ENCODE data around the gene CYP3A5. TPM values are rescaled to one million over a fixed set of nuclear protein-coding genes. Genes with fewer than 3 reads are reported as not detected.
"Not testable (repeated sequence)": the region's sequence is repeated elsewhere in the genome, so short reads cannot be mapped to it uniquely, and the experiment has no call there.

CYP3A5 gene
- total RNA-seq, 2 donors from 2014 or later = 0.16 to 0.44 TPM

DNA sequence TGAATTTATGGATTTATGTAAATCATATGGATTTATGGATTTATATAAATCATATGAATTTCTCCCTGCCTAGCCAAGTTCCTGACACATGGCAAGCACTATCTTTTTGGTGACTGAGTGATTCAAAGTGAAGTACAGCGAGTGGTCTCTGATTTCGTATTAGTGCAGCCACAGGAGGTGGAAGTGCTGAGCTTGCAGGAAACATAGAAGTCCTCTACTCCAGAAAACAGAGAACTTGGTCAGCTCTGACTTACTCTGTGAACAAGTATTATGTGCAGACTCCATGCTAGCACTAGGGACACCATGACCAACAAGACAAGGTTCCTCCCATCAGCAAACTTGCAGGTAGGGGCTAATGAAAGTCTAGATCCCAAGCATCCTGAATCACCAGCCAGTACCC is 28.5 kb downstream of the CYP3A5 start:
- no peak for ATAC-seq

DNA sequence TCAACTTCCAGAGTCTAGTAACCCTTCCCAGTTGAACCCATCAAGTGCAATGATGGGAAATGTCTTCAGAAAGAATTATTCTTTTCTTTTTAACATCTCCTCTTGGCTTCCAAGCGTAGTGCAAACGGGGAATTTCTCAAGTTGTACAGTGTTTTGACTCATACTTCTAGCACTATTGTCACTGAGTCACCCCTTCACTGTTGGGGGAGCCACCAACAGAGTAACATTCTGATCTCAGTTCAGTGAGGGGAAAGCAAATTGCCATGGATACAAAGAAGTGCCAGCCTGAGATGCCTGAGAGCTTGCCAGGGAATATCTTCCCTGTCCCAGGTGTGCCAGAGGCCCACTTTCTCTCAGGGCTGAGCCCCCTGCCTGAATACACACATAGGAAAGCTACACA is 31.0 kb downstream of the CYP3A5 start:
- intact Hi-C loops (cut with DNase I) = no loop called here
- no peak for ATAC-seq
- no peak for DNase-seq

More for the DNA sequence above, 28.5 kb downstream of the CYP3A5 start:
- intact Hi-C loops (cut with DNase I) = no loop called here
- DNase-seq = no peak

DNA sequence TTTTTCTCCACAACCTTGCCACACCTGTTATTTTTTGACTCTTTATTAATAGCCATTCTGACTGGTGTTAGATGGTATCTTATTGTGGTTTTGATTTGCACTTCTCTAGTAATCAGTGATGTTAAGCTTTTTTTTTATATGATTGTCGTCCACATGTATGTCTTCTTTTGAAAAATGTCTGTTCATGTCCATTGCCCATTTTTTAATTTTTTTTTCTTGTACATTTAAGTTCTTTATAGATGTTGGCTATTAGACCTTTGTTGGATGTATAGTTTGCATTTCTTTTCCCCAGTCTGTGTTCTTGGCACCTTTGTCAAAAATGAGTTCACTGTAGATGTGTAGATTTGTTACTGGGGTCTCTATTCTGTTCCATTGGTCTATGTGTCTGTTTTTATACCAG is 34.2 kb downstream of the CYP3A5 start:
- DNase-seq = no peak
- ATAC-seq = no peak
- intact Hi-C loops (cut with DNase I) = no loop called here

DNA sequence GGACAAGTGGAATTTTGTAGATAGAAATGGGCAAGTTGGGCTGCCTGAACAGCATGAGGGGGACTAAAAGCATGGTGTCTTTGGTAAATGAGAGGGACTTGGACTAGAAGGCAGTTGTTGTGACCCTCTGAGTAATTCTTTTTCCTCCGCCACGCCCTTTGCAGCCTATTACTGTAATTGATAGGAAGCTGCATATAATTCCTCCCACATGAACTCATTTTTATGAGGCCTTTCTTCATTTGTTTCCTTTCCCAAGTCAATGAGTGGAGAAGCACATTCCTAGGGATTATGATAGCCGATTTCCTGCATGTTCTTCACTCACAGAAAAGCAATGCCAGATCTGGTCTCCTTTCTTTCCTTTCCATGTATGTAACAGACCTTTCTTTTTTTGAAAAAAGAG is 35.4 kb downstream of the CYP3A5 start:
- ATAC-seq = no peak
- intact Hi-C loops (cut with DNase I) = no loop called here
- DNase-seq = no peak

DNA sequence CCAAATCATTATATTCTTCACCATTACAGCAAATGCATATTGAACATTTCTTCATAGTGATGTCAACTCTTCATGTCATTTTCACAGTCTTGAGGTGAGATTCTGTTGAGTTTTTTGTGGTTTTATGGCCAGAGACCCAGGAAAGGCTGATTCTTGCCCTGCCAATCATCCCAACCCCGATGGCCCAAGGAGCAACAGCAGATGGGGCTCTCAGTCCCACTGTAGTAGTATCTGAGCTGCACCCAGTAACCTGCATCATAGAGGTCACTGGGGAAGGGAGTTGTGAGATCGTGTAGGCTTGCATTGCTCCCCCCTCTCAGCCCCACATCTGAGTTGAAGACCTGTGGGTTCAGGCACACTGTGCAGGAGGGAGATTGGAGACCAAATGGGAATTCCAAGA is 36.3 kb downstream of the CYP3A5 start:
- intact Hi-C loops (cut with DNase I) = no loop called here
- DNase-seq (no peak), ATAC-seq (no peak)

DNA sequence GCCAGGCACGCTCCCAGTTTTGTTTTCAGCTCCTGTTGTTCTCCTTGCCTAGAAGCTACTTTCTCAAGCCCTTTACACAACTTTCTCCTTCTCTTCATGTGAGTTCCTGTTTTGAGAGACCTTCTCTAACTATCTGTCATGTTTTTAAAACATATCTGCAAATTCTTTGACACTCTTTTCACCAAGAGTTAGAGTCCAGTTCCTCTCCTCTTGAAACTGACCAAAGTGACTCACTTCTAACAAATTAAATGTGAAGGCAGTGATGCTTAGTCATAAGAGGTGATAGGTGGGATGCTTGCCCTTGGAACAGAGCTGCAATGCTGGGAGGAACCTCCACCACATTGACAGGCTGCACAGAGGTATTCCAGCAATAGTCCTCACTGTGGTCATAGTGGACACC is 37.8 kb downstream of the CYP3A5 start:
- DNase-seq (no peak), ATAC-seq (no peak)
- intact Hi-C loops (cut with DNase I) = no loop called here

DNA sequence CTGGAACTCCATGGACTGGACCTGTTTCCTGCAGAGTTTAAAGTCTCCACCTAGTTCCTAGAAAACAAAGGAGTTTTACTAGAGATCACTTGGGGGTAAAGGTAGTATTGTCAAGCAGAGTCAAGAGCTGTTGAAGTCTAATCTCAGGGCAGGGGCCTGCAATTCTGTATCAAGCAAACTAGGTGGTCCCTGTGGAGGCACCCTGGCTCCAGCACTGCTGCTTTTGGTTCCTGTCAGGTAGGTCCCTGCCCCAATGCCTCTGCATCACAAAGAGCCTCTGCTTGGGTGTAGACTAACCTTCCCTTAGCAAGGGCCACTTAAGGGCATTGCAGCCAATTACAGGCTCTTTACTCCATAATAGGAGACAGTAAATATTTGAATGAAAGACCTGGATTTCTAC is 40.5 kb downstream of the CYP3A5 start:
- DNase-seq (no peak), ATAC-seq (no peak)
- intact Hi-C loops (cut with DNase I) = loop anchor here in 1 of 2 donors (10.0 kb wide), 1 partner anchor 206 kb away; no protein-coding TSS in a partner anchor

DNA sequence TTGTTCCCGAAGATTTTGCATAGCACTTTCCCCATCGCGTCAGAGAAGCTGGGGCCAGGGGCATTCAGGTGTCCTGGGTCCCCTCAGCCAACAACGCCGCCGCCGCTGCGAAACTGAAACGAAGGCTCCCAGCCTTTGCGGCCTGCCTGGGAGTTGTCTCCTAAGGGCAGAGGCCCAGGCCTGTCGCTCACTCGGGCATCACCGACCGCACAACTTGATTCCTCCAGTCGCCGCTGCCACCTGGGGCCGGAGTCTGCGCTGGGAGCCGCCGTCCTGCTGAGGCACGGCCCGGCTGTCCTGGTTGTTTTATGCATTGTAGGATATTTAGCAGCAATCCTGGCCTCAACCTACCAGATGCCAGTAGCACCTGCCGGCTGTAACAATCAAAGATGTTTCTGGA is 41.1 kb downstream of the CYP3A5 start:
- ATAC-seq = no peak
- no peak for DNase-seq
- intact Hi-C loops (cut with DNase I) = loop anchor here in 1 of 2 donors (10.0 kb wide), 1 partner anchor 206 kb away; no protein-coding TSS in a partner anchor

DNA sequence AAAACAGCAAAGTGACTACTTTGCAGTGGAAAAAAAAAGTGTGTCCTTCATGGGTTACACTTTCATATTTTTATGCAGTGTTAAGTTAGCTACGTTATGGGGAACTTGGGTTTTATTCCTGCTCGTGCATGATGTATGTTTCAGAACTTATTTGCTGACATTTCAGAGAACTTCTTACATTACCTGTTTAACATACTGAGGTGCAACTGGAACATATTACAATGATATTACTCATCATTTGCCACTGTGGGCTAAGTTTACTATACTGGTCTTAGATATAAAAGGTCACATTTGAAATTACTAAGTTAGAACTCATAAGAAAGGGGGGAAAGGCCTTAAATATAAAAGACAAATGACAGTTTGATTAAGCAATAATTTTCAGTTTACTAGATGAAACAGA is 42.4 kb downstream of the CYP3A5 start:
- DNase-seq, ATAC-seq: not testable (repeated sequence)
- intact Hi-C loops (cut with DNase I) = loop anchor here in 1 of 2 donors (10.0 kb wide), 1 partner anchor 207 kb away; no protein-coding TSS in a partner anchor

DNA sequence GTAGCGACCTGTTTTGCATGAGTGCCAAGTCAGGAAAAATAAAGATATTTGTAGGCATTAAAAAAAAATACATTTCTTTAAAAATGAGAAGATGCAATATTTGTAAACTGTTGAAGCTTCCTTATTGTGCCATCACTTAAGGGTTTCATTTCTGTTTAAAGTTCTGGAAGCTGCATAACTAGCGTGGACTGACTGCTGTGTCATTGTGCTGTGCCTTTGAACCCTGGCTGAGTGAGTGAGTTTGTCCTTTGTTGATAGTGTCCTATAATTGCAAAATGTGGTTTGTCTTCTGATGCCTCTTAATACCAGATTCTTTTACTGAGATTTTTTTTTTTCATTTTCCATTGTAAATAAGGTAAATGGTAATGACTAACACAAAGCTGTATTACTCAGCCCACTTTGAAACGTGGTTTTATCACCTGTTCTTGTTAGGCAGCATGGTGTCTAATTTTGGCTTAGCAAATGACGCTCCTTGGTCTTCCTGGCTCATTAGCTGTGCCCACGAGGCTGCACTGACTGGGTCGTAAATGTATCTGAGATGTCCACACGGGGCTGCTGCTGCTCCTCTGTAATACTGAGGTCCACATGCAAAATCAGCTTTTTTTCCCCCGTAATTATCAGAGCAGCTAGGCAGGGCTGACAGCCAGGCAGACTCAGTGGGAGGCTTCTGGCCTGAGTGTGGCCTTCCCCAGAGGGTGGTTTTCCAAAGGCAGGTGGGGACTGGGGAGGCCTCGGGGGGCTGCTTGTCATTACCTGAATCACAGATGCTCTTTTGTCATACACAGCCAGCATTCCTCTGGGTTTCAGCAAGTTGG is 48.3 kb downstream of the CYP3A5 start:
- intact Hi-C loops (cut with DNase I) = loop anchor here in 1 of 2 donors (10.0 kb wide), 1 partner anchor 213 kb away; no protein-coding TSS in a partner anchor
- ATAC-seq (peak; percentile 78 to 81), DNase-seq (no peak)

DNA sequence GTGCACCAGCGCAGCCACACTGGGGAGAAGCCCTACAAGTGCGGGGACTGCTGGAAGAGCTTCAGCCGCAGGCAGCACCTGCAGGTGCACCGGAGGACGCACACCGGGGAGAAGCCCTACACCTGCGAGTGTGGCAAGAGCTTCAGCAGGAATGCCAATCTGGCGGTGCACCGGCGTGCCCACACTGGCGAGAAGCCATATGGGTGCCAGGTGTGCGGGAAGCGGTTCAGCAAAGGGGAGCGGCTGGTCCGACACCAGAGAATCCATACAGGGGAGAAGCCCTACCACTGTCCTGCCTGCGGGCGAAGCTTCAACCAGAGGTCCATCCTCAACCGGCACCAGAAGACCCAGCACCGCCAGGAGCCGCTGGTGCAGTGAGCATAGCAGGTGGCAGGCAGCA is 50.2 kb downstream of the CYP3A5 start:
- intact Hi-C loops (cut with DNase I) = loop anchor here in 1 of 2 donors (10.0 kb wide), 1 partner anchor 215 kb away; no protein-coding TSS in a partner anchor
- DNase-seq (no peak), ATAC-seq (no peak)

DNA sequence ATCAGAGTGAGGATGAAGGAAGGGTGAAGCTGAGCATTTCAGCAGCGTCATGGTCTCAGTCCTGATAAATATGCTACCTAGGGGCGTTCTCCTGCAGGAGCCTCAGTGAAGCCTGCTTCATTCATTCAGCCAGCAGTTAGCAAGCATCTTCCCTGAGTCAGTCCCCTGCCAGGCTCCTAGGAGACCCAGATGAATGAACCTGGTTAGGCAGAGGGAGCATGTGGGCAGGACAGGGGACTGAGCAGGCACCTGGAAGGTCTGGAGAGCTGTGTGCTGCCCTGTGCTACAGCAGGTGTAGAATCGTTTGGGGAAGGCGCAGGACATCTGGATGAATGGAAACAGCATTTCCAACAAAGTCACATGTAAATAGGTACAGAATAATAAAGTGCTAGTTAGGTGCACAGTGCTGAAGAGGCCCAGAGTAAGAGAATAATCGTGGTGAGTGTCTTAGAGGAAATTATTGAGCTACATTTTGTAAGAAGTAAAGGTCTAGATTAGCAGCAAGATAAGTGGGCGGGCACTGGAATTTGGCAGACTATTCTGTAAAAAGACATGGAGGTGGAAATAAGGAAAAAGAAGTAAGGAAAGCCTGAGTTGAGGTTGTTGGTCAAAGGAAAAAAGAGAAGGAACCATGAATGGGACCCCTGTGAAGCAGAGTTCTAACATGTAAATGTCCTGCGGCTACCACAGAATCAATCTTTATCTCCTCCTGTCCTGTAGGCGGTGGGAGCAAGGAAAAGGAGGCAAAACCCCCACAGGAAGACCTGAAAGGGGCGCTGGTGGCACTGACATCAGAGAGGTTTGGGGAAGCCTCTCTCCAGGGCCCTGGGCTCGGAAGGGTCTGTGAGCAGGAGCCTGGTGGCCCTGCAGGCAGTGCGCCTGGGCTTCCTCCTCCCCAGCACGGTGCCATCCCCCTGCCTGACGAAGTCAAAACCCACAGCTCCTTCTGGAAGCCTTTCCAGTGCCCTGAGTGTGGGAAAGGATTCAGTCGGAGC is 51.0 kb downstream of the CYP3A5 start:
- ATAC-seq (no peak), DNase-seq (no peak)
- intact Hi-C loops (cut with DNase I) = no loop called here

DNA sequence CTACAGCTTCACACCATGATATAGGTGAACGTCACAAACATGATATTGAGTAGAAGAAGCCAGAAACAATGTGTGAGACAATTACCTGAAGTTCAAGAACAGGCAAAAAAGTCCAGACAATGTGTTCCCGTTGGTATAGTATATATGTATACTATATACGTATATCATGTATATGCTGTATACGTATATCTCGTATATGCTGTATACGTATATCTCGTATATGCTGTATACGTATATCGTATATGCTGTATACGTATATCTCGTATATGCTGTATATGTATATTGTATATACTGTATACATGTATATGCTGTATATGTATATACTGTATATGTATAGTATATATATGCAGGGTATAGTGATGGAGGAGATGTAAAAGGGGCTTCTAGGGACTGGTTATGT is 52.3 kb downstream of the CYP3A5 start:
- ATAC-seq (no peak), DNase-seq (no peak)
- intact Hi-C loops (cut with DNase I) = no loop called here

DNA sequence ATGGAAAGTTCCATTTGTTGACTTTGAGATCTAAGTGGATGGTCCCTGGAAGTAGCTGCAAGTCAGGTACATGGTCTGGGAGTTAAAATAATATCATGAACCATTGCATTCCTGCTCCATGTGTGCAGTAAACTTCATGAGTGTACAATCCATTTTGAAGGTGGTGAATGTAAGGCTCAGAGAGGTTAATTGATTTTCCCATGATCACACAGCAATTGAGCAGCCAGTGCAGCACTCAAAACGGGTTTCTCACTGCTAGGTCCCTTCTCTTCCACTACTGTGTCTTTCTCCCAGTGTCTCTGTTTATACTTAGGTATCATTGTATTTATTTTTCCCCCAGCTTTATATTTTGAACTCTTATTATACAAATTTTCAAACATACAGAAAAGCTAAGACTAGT is 53.1 kb downstream of the CYP3A5 start:
- intact Hi-C loops (cut with DNase I) = no loop called here
- no peak for ATAC-seq
- no peak for DNase-seq

DNA sequence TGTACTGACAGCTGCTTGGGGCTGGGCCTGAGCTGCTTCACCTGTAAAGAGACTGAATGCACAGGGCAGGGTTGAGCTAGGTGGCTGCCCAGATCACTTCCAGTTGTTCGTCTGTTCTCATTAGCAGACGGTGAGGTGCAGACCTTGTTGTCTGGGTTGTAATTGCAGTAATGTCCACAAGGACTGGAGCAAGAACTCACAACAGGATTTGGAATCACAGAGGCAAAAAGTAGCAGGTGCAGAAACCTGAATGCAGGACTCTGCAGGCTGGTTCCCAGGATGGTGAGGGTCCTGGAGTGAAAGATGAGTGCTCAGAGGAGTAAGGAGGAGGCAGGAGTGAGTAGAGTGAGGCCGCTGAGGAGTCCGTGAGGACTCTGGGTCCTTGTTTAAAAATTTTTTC is 53.8 kb downstream of the CYP3A5 start:
- ATAC-seq = no peak
- intact Hi-C loops (cut with DNase I) = no loop called here

DNA sequence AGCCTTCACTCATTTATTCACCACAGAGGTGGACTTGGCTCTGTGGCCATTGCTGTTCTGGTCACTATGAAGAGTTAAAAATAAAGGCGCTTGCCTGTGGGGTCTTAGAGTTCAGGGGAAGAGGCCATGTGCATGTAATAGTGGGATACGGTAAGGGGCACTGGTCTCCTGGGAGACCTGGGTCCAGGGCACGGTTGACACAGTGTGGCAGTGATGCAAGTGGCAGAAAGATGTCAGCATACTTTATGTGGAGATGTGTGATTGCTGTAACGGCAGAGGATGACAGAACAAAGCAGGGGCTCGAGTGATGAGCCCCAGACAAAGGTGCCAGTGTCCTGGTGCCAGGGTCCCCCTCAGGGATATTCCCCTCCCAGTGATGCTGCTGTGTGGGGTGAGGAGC is 54.5 kb downstream of the CYP3A5 start:
- no peak for ATAC-seq
- intact Hi-C loops (cut with DNase I) = no loop called here
- DNase-seq = no peak

More for the DNA sequence above, 53.8 kb downstream of the CYP3A5 start:
- no peak for DNase-seq

DNA sequence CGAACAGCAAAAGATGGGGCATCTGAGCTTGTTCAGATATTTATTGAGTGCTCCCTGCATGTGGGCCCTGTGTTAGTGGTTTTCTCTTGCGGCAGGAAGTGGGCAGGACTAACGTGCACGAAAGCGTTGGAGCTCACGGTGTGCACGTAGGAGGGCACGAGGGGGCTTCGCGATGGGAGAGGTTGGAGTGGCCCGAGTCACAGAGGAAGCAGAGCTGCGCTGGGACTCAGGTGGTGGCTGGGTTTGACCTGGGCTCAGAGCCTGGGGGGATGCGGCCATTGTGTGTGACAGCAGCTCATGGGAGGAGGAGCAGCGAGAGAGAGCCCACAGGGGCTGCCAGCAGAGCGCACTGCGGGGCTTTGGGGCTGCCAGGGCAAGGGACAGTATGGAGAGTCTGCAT is 55.3 kb downstream of the CYP3A5 start:
- DNase-seq (no peak), ATAC-seq (peak in 1 of 2 donors; percentile 44)
- intact Hi-C loops (cut with DNase I) = no loop called here

DNA sequence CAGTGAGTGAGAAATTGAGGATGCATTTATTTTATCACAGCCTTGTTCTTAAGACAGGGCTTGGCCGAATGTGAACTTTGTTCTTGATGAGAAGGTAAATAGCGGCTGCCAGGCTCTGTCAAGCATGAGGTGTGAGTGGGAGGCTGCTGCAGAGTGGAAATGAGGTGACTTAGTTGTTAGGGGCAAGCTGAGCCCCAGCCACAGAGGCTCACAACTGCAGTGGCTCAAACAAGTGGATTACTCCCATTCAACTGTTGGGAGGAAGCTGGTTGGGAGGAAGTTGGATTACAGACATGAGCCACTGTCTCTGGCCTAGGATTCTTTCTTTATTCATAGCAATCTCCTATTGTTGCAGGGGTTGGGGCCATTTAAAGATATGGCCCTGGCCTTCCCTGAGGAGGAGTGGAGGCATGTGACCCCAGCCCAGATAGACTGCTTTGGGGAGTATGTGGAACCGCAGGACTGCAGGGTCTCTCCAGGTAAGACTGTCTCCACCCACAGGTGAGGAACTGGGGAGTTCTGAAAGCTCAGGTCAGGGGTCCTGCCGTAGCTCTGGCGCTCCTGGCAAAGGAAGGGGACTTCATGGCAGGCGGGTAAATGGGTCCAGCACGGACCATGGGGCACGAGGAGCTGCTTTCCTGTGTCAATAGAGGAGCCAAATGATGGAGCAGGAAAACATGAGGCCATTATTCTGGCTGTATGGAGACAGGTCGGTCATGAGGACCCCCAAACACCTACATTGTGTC is 55.9 kb downstream of the CYP3A5 start:
- intact Hi-C loops (cut with DNase I) = no loop called here
- DNase-seq (no peak), ATAC-seq (no peak)

DNA sequence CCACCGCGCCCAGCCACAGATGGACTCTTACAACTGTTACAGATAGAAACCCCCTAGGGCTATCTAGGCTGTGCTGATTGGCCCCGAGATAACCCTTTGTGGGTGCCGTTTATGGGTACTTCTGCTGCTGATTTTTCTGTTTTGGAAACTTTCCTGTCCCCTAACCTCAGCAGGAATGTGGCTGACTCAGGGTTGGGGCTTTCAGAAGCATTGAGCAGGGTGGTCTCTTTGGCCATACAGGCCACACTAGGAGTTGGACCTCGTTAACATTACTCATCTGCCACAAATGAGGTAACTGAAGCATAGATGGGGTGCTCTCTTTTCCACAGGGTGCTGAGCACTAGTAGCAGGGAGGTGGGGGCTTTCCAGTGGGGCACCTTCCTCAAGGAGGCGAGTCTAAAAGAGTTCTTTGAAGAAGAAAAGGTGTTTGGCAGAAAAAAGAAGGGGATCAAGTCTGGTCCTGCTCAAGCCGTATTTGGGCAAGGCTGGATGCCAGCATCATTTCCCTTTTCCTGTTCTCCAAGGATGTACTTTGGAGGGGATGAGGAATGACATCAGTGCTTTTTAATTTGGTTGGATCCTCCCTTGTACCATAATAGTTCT is 56.6 kb downstream of the CYP3A5 start:
- DNase-seq (no peak), ATAC-seq (no peak)
- intact Hi-C loops (cut with DNase I) = no loop called here
